Panc1 (cell line): Measurements from ENCODE around the gene EIF2B2.

ENCODE experiments used
- CTCF ChIP-seq: fragments of 450-650 bp; IDR thresholded peaks from 2 replicates; pipeline ENCODE4 v1.5.1; 2017; ENCODE audit warnings: mild to moderate bottlenecking
- POLR2AphosphoS5 ChIP-seq: IDR thresholded peaks from 2 replicates; pipeline ENCODE4 v1.6.1; 2012; ENCODE audit warnings: mild to moderate bottlenecking, low read depth, low read length, moderate library complexity
- REST ChIP-seq, 2 experiments: IDR thresholded peaks; 2 replicates each; pipeline ENCODE4 v1.6.1; 2011 to 2012; ENCODE audit warnings: low read depth in 2 of 2, control low read depth in 1 of 2, low read length in 1 of 2, mild to moderate bottlenecking in 1 of 2, moderate library complexity in 1 of 2; ENCODE audit not compliant: insufficient read depth in 1 of 2
- SIN3A ChIP-seq: IDR thresholded peaks from 2 replicates; pipeline ENCODE4 v1.6.1; 2012; ENCODE audit warnings: low read depth, mild to moderate bottlenecking, low read length, moderate library complexity, borderline replicate concordance; ENCODE audit not compliant: insufficient read depth
- TCF7L2 ChIP-seq: IDR thresholded peaks from 2 replicates; pipeline ENCODE4 v1.6.1; 2011; ENCODE audit warnings: mild to moderate bottlenecking, low read depth, low read length, inconsistent platforms

- TF ChIP-seq CTCF: no peak
- no peak for TF ChIP-seq TCF7L2
- TF ChIP-seq POLR2AphosphoS5: no peak
- TF ChIP-seq REST (IDR thresholded peaks at IDR 0.05; ENCODE audit: insufficient read depth in 1 of 2, low read depth in 2 of 2, low read length in 1 of 2): no peak
- TF ChIP-seq SIN3A: no peak
Measured at GRCh38 chr14:74959596-74960180, 43.0 kb upstream of the EIF2B2 start.
